Fibroblast of lung (primary cell): ENCODE data around the gene HMG20B.

Experiments used
- CTCF ChIP-seq, 2 donors: IDR thresholded peaks in 1 of 2; conservative IDR thresholded peaks in 1 of 2; 1 replicate in 1 of 2; 2 replicates in 1 of 2; pipeline ENCODE4 v1.5.1; 2011 to 2012; ENCODE audit warnings: low read length in 2 of 2, control low read depth in 1 of 2, inconsistent platforms in 1 of 2, low read depth in 1 of 2, mild to moderate bottlenecking in 1 of 2
- EZH2 ChIP-seq: IDR thresholded peaks from 2 replicates; pipeline ENCODE4 v1.5.1; 2012; ENCODE audit warnings: low read length, control low read depth, mild to moderate bottlenecking; ENCODE audit errors: missing control alignments

GRCh38 chr19:3620817-3621547, 48.2 kb downstream of the HMG20B start:
- TF ChIP-seq CTCF (conservative IDR thresholded peaks at IDR 0.05 in 1 of 2, IDR thresholded peaks at IDR 0.05 in 1 of 2; ENCODE audit: low read depth in 1 of 2, low read length in 2 of 2) (no peak), EZH2 (no peak)
